Gastroesophageal sphincter (tissue), 4 donors: ENCODE data around the gene NOX3. TPM values are rescaled to one million over a fixed set of nuclear protein-coding genes. Genes with fewer than 3 reads are reported as not detected.

Experiments
- ATAC-seq: fragments of 150-250 bp; one replicate; pipeline ENCODE4 v1.9.1; 2016; ENCODE audit warnings: mild to moderate bottlenecking, moderate library complexity
- H3K27ac ChIP-seq, 4 donors: fragments of 200-600 bp; sonication (generic) in 3 of 4; 1 replicate in 3 of 4; 2 replicates in 1 of 4; pipeline ENCODE4 v1.5.1; 2016 to 2019
- H3K27me3 ChIP-seq: fragments of 200-600 bp; sonication (generic); one replicate; pipeline ENCODE4 v1.5.1; 2019
- H3K36me3 ChIP-seq, 2 donors: fragments of 200-600 bp; sonication (generic); one replicate each; pipeline ENCODE4 v1.5.1; 2019; ENCODE audit warnings: control low read depth in 1 of 2
- H3K4me1 ChIP-seq, 3 donors: fragments of 200-600 bp; sonication (generic); 1 replicate in 2 of 3; 2 replicates in 1 of 3; pipeline ENCODE4 v1.5.1; 2016 to 2019; ENCODE audit warnings: control low read depth in 2 of 3
- H3K4me3 ChIP-seq, 2 donors: fragments of 200-600 bp; sonication (generic); one replicate each; pipeline ENCODE4 v1.5.1; 2019; ENCODE audit warnings: mild to moderate bottlenecking in 1 of 2, moderate library complexity in 1 of 2
- H3K9me3 ChIP-seq, 3 donors: fragments of 200-600 bp; sonication (generic); one replicate each; pipeline ENCODE4 v1.5.1; 2017 to 2019; ENCODE audit warnings: control low read depth in 2 of 3
- CTCF ChIP-seq, 4 experiments: fragments of 200-600 bp in 2 of 4; fragments of 450-650 bp in 2 of 4; sonication (generic) in 1 of 4; IDR thresholded peaks; one replicate each; pipeline ENCODE4 v1.5.1; 2017 to 2019; ENCODE audit warnings: antibody characterized with exemption in 4 of 4, mild to moderate bottlenecking in 2 of 4, moderate library complexity in 2 of 4
- EP300 ChIP-seq: sonication (generic); formaldehyde crosslinking; IDR thresholded peaks from one replicate; pipeline ENCODE4 v1.6.1; 2017; ENCODE audit warnings: antibody characterized with exemption, mild to moderate bottlenecking
- POLR2A ChIP-seq, 2 donors: fragments of 450-650 bp; IDR thresholded peaks; one replicate each; pipeline ENCODE4 v1.6.1; 2017; ENCODE audit warnings: antibody characterized with exemption in 2 of 2, mild to moderate bottlenecking in 2 of 2, moderate library complexity in 1 of 2
- POLR2AphosphoS5 ChIP-seq: sonication (generic); formaldehyde crosslinking; IDR thresholded peaks from one replicate; pipeline ENCODE4 v1.6.1; 2017; ENCODE audit warnings: antibody characterized with exemption
- WGBS, 2 donors: methylation state at CpG; one replicate each; pipeline ENCODE4 v1.1.5; 2018; ENCODE audit warnings: low coverage in 1 of 2; 5-methylcytosine and 5-hydroxymethylcytosine counted together
- total RNA-seq, 4 donors: library from RNA; depleted of rRNA; stranded (reverse); fragments of >200 nt; gene quantifications; one replicate each; pipeline ENCODE4 v1.1.0, GENCODE V29; 2016

The NOX3 gene
- total RNA-seq, 4 donors from 2014 or later: 0.54 TPM; not detected in 3

- H3K4me3 ChIP-seq: no peak overlapping the region
- no peaks in the 10 kb centered on the region for H3K9me3 ChIP-seq
- no peak for TF ChIP-seq CTCF (IDR thresholded peaks at IDR 0.05)
- TF ChIP-seq POLR2AphosphoS5: no peak
- no peak for TF ChIP-seq POLR2A (IDR thresholded peaks at IDR 0.05)
- TF ChIP-seq EP300: no peak
- no peak overlapping the region for H3K27ac ChIP-seq
- H3K4me1 ChIP-seq: peaks cover 0 to 9% (median 0%) of the 10 kb centered on the region in 3 donors
- H3K27me3 ChIP-seq: no peaks in the 10 kb centered on the region
- H3K36me3 ChIP-seq: no peaks in the 10 kb centered on the region
- ATAC-seq: no peak
- 81 to 93% methylated on average over 6 to 8 of the region's 8 CpGs for WGBS, 2 donors
Observed at GRCh38 chr6:155434096-155434495, 21.5 kb downstream of the NOX3 start.

- no peaks in the 10 kb centered on the region for H3K27me3 ChIP-seq
- WGBS, 2 donors: 85 to 88% methylated on average over 4 to 5 of the region's 5 CpGs
- H3K4me3 ChIP-seq: no peak overlapping the region
- TF ChIP-seq POLR2AphosphoS5: no peak
- no peak for TF ChIP-seq CTCF (IDR thresholded peaks at IDR 0.05)
- TF ChIP-seq EP300: no peak
- no peak for TF ChIP-seq POLR2A (IDR thresholded peaks at IDR 0.05)
- no peaks in the 10 kb centered on the region for H3K9me3 ChIP-seq
- H3K36me3 ChIP-seq: no peaks in the 10 kb centered on the region
- no peak for ATAC-seq
- H3K4me1 ChIP-seq: peaks cover 0 to 5% (median 0%) of the 10 kb centered on the region in 3 donors
- H3K27ac ChIP-seq: no peak overlapping the region
Observed at GRCh38 chr6:155432293-155432692, 23.3 kb downstream of the NOX3 start.

- WGBS, 2 donors: 80 to 87% methylated on average over 2 of the region's 2 CpGs
Observed at GRCh38 chr6:155429321-155429893, 26.2 kb downstream of the NOX3 start.

GRCh38 chr6:155426408-155426945 is 29.2 kb downstream of the NOX3 start:
- Histone ChIP-seq H3K9me3 (no peaks in the 10 kb centered on the region), H3K27me3 (no peaks in the 10 kb centered on the region), H3K36me3 (no peaks in the 10 kb centered on the region), H3K27ac (no peak overlapping the region), H3K4me3 (no peak overlapping the region), H3K4me1 (no peaks in the 10 kb centered on the region)
- ATAC-seq: no peak
- 89 to 90% methylated on average over 1 to 3 of the region's 3 CpGs for WGBS, 2 donors
- TF ChIP-seq CTCF (IDR thresholded peaks at IDR 0.05): no peak
- TF ChIP-seq POLR2A (IDR thresholded peaks at IDR 0.05): no peak
- no peak for TF ChIP-seq EP300
- TF ChIP-seq POLR2AphosphoS5: no peak

More at GRCh38 chr6:155429321-155429893, 26.2 kb downstream of the NOX3 start:
- ATAC-seq: no peak
- no peaks in the 10 kb centered on the region for H3K9me3 ChIP-seq
- H3K27me3 ChIP-seq: no peaks in the 10 kb centered on the region
- TF ChIP-seq CTCF (IDR thresholded peaks at IDR 0.05): no peak
- no peak for TF ChIP-seq POLR2A (IDR thresholded peaks at IDR 0.05)
- TF ChIP-seq EP300: no peak
- no peaks in the 10 kb centered on the region for H3K4me1 ChIP-seq
- no peak overlapping the region for H3K4me3 ChIP-seq
- no peak overlapping the region for H3K27ac ChIP-seq
- H3K36me3 ChIP-seq: no peaks in the 10 kb centered on the region

GRCh38 chr6:155424181-155424580 is 31.5 kb downstream of the NOX3 start:
- H3K9me3 ChIP-seq: no peaks in the 10 kb centered on the region
- H3K27ac ChIP-seq: no peak overlapping the region
- TF ChIP-seq EP300 (no peak), POLR2AphosphoS5 (no peak), CTCF (IDR thresholded peaks at IDR 0.05) (no peak), POLR2A (IDR thresholded peaks at IDR 0.05) (no peak)
- no peak for ATAC-seq
- H3K4me1 ChIP-seq: peaks cover 0 to 2% (median 0%) of the 10 kb centered on the region in 3 donors
- WGBS, 2 donors: 67 to 93% methylated on average over 2 of the region's 2 CpGs
- no peaks in the 10 kb centered on the region for H3K27me3 ChIP-seq
- H3K36me3 ChIP-seq: no peaks in the 10 kb centered on the region
- H3K4me3 ChIP-seq: no peak overlapping the region
